ENCODE results near the gene HBA1. TPM values are rescaled to one million over a fixed set of nuclear protein-coding genes. Genes with fewer than 3 reads are reported as not detected.
"Not testable (repeated sequence)": the region's sequence is repeated elsewhere in the genome, so short reads cannot be mapped to it uniquely, and the experiment has no call there.

The HBA1 gene
- total RNA-seq, 2 experiments from 2014 or later = not detected

DNA sequence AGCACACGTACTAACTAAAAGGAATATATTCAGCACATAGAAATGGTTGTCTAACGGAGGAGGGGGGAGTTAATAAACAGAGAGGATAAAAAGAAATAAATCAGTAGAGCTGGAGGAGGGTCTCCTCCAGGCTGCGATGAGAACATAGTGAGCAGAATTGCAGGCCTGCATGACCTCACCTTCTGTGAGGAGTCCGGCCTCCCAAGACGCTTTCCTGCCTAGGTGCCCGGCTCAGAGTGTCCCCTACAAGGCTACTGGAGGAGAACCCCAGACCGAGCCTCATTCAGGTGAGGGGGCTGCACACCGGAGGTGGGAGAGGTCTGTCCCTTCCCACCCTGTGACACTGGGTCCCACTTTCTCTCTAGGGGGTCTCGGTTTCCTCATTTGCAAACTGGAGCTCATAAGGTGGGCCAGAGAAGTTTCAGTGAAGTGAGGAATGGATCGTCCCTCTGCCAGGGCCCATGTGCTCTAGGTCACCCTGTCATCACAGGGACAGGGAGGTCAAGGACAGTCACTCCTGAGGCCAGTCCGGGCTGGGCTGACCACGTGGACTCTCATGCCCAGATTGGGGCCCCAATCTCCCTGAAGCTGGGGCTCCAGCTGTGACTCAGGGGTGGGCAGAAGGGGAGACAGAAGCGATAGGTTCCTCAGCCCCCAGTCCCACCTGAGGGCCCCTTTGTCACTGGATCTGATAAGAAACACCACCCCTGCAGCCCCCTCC, 14.0 kb upstream of the HBA1 start:
- Histone ChIP-seq H3K9me2 (ENCODE audit: insufficient read depth, low read length) (no peaks in the 10 kb centered on the region), H2AFZ (ENCODE audit: low read length) (no peak overlapping the region), H3K9me3 (ENCODE audit: low read length) (no peaks in the 10 kb centered on the region), H3K4me2 (ENCODE audit: low read length) (no peak overlapping the region), H3K79me2 (ENCODE audit: insufficient read depth, low read depth, low read length) (no peaks in the 10 kb centered on the region), H3K27ac (ENCODE audit: low read depth, low read length, poor library complexity, severe bottlenecking) (no peak overlapping the region), H3K4me1 (ENCODE audit: insufficient read depth, low read length, poor library complexity, severe bottlenecking) (no peaks in the 10 kb centered on the region), H4K20me1 (ENCODE audit: insufficient read depth, low read length) (no peaks in the 10 kb centered on the region), H3K4me3 (ENCODE audit: low read depth, low read length, poor library complexity, severe bottlenecking) (no peak overlapping the region), H3K36me3 (ENCODE audit: insufficient read depth, low read length) (no peaks in the 10 kb centered on the region)
- CTCF ChIA-PET (ENCODE audit: unreplicated experiment) = no interaction called here
- DNase-seq (ENCODE audit: low spot score) = no peak
- POLR2A ChIA-PET = interaction anchor here (0.6 kb wide), 1 partner anchor 153 kb away, joined by 5 read pairs; no protein-coding TSS in a partner anchor
- no TSS peak for BruUV-seq (replicated peaks)
- intact Hi-C loops (cut with micrococcal nuclease; ENCODE audit: unreplicated experiment) = no loop called here
- no peak for TF ChIP-seq EZH2phosphoT487 (IDR thresholded peaks at IDR 0.05; ENCODE audit: borderline replicate concordance, low read depth, low read length)
- TF ChIP-seq, protein P1, sequence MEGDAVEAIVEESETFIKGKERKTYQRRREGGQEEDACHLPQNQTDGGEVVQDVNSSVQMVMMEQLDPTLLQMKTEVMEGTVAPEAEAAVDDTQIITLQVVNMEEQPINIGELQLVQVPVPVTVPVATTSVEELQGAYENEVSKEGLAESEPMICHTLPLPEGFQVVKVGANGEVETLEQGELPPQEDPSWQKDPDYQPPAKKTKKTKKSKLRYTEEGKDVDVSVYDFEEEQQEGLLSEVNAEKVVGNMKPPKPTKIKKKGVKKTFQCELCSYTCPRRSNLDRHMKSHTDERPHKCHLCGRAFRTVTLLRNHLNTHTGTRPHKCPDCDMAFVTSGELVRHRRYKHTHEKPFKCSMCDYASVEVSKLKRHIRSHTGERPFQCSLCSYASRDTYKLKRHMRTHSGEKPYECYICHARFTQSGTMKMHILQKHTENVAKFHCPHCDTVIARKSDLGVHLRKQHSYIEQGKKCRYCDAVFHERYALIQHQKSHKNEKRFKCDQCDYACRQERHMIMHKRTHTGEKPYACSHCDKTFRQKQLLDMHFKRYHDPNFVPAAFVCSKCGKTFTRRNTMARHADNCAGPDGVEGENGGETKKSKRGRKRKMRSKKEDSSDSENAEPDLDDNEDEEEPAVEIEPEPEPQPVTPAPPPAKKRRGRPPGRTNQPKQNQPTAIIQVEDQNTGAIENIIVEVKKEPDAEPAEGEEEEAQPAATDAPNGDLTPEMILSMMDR (conservative IDR thresholded peaks at IDR 0.05; ENCODE audit: low read length) = no peak

DNA sequence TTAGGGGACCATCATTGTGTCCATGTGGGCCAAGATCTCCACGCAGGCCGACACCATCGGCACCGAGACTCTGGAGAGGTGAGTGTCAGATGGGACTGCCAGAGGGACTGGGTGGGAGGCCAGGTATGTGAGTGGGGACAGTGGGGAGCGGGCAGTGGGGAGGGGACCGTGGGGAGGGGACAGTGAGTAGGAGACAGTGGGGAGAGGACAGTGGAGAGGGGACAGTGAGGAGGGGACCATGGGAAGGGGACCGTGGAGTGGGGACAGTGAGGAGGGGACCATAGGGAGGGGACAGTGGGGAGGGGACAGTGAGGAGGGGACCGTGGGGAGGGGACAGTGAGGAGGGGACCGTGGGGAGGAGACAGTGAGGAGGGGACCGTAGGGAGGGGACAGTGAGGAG, 13.3 kb upstream of the HBA1 start:
- H3K79me2 ChIP-seq (ENCODE audit: insufficient read depth, low read depth, low read length); H3K36me3 ChIP-seq (ENCODE audit: insufficient read depth, low read length); H3K9me2 ChIP-seq (ENCODE audit: insufficient read depth, low read length); DNase-seq (ENCODE audit: low spot score); H3K27ac ChIP-seq (ENCODE audit: low read depth, low read length, poor library complexity, severe bottlenecking); H3K4me1 ChIP-seq (ENCODE audit: insufficient read depth, low read length, poor library complexity, severe bottlenecking); CTCF ChIA-PET (ENCODE audit: unreplicated experiment); BruUV-seq (replicated peaks); H3K9me3 ChIP-seq (ENCODE audit: low read length); H2AFZ ChIP-seq (ENCODE audit: low read length); intact Hi-C loops (cut with micrococcal nuclease; ENCODE audit: unreplicated experiment); POLR2A ChIA-PET; H3K4me2 ChIP-seq (ENCODE audit: low read length); H4K20me1 ChIP-seq (ENCODE audit: insufficient read depth, low read length); H3K4me3 ChIP-seq (ENCODE audit: low read depth, low read length, poor library complexity, severe bottlenecking): not testable (repeated sequence)

DNA sequence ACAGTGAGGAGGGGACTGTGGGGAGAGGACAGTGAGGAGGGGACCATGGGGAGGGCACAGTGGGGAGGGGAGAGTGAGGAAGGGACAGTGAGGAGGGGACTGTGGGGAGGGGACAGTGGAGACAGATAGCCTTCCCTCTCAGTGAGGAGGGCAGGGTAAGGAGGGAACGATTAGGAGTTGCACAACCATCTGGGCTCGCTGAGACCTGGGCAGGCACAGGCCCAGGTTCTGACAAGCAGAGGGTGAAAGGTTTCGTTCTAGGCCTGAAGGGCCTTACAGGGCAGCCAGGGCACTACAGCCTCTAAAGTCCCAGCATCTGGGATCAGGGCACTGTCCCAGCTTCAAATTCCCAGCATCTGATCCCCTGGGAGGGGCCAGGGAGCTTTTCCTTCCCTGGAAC, 12.8 kb upstream of the HBA1 start:
- intact Hi-C loops (cut with micrococcal nuclease; ENCODE audit: unreplicated experiment); H2AFZ ChIP-seq (ENCODE audit: low read length); CTCF ChIA-PET (ENCODE audit: unreplicated experiment); H3K36me3 ChIP-seq (ENCODE audit: insufficient read depth, low read length); H3K9me3 ChIP-seq (ENCODE audit: low read length); BruUV-seq (replicated peaks); H4K20me1 ChIP-seq (ENCODE audit: insufficient read depth, low read length); H3K4me3 ChIP-seq (ENCODE audit: low read depth, low read length, poor library complexity, severe bottlenecking); H3K27ac ChIP-seq (ENCODE audit: low read depth, low read length, poor library complexity, severe bottlenecking); H3K9me2 ChIP-seq (ENCODE audit: insufficient read depth, low read length); H3K4me2 ChIP-seq (ENCODE audit: low read length); H3K4me1 ChIP-seq (ENCODE audit: insufficient read depth, low read length, poor library complexity, severe bottlenecking); H3K79me2 ChIP-seq (ENCODE audit: insufficient read depth, low read depth, low read length); DNase-seq (ENCODE audit: low spot score); POLR2A ChIA-PET: not testable (repeated sequence)

DNA sequence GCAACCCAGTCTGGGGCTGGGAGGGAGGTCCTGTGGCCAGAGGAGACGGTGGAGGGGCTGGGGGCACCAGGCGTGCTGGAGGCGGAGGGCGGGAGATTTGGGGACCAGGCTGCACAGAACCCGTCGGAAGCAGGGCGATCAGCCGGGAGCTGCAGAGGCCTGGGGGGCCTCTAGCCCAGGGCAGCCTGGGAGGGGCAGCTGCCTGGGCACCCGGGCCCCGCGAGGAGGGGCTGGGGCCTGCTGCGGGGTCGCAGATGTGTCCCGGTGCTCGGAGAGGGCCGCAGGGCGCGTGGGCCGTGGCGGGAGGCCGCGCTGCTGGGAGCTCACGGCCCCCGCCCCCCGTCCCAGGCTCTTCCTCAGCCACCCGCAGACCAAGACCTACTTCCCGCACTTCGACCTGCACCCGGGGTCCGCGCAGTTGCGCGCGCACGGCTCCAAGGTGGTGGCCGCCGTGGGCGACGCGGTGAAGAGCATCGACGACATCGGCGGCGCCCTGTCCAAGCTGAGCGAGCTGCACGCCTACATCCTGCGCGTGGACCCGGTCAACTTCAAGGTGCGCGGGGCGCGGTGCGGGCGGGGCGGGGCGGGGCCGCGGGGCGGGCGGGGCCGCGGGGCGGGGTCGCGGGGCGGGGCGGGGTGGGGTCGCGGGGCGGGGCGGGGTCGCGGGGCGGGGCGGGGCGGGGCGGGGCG, 12.2 kb upstream of the HBA1 start:
- H3K27ac ChIP-seq (ENCODE audit: low read depth, low read length, poor library complexity, severe bottlenecking); BruUV-seq (replicated peaks); H3K9me3 ChIP-seq (ENCODE audit: low read length); H2AFZ ChIP-seq (ENCODE audit: low read length); H3K79me2 ChIP-seq (ENCODE audit: insufficient read depth, low read depth, low read length); H3K4me2 ChIP-seq (ENCODE audit: low read length); H3K4me3 ChIP-seq (ENCODE audit: low read depth, low read length, poor library complexity, severe bottlenecking); intact Hi-C loops (cut with micrococcal nuclease; ENCODE audit: unreplicated experiment); POLR2A ChIA-PET; H4K20me1 ChIP-seq (ENCODE audit: insufficient read depth, low read length); H3K4me1 ChIP-seq (ENCODE audit: insufficient read depth, low read length, poor library complexity, severe bottlenecking); H3K9me2 ChIP-seq (ENCODE audit: insufficient read depth, low read length); CTCF ChIA-PET (ENCODE audit: unreplicated experiment); H3K36me3 ChIP-seq (ENCODE audit: insufficient read depth, low read length); DNase-seq (ENCODE audit: low spot score): not testable (repeated sequence)
